GM19468 (cell line): Measurements from ENCODE around the gene SAMD11.

ENCODE experiments used
- ATAC-seq: cut with Tn5 transposase; IDR thresholded peaks from one replicate; pipeline ENCODE4 v1.9.1; 2021; ENCODE audit warnings: mild to moderate bottlenecking, moderate library complexity, moderate number of reproducible peaks; ENCODE audit not compliant: unreplicated experiment; ENCODE audit errors: extremely low read depth

Gene SAMD11

GRCh38 chr1:916173-917075, 7.3 kb upstream of the SAMD11 start:
- ATAC-seq, result no peak

DNA sequence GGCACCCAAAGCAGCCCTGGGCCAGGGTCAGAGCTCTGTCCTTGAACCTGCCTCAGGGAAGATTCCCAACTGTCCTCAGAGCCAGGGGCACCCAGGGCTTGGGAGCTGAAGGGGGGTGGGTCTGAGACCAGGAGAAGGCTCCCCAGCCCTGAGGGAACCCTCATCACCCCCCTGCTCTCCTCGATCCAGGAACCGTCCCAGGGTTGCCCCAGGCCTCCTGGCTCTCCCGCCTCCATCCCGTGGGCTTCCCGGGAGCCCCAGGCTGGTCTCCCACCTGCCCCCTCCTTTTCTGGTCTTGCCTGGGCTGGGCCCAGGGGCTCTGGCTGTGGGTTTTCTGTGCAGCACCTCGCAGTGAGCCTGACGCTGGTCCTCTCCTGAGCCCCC, 6.7 kb upstream of the SAMD11 start:
- no peak for ATAC-seq

DNA sequence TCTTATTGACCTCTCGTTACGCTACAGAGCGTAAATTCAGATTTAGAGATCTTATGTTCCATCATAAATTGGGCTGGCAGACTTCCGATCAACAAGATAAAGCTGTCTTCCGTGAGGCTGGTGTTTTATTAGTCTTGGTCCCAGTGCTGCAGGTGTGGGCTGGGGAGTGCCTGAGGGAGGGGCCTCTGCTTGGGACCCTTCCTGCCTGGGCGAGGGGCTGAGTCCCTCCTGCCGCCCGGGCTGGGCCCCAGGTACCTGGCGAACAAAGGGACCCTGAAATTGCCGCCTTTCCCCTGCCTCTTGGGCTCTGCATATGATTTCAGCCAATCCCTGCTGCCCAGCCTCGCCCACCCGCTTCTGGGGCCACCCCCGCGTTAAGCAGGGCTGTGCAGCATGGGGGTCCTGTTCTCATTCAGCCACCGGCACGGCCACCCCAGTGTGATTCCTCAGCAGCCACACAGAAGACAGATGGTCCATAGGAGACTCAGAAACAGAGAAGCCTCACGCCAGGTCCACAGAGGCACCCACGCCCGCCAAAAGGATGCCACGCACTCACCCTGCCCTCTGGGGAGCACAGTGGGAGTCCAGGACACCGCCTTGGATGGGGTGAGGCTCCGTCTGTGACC, 6.1 kb upstream of the SAMD11 start:
- ATAC-seq, result no peak

DNA sequence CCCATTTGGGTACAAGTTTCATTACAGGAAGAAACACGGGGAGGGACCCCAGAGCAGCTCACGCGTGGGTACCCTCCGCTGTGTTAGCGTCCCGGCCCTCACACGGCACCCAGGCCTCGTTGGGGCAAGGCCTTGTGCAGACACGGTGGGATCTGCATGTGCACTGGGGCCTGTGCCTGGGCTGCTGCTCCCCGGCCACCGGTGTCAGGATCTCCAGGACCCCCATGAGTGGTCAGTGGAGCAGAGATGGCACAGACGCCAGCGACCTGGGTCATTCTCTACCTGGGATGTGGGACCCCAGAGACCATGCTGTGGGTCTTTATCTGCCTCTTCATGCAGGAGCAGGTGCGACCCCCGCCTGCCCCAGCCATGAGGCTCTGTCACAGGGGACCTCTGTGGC, 5.4 kb upstream of the SAMD11 start:
- ATAC-seq, result no peak

DNA sequence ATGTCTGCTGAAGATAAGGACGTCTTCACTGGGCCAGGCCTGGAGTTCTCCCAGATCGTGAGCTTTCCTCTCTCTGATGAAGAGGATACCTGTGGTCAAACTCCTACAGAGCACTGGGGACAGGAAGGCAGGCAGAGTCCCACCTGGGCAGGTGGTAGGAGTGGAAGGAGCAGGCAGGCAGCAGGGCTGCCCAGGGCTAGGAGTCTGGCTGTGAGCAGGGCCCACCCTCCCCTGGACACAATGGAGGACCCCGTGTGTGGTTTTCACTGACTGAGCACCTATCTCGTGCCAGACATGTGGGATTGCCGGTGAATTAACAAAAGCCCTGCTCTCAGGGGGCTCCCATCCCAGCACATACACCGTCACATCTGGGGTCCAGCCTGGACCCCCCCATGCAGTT, 4.9 kb upstream of the SAMD11 start:
- ATAC-seq, result no peak

GRCh38 chr1:919271-919872, 4.4 kb upstream of the SAMD11 start:
- ATAC-seq, result no peak

GRCh38 chr1:920010-920409, 3.7 kb upstream of the SAMD11 start:
- ATAC-seq, result no peak

DNA sequence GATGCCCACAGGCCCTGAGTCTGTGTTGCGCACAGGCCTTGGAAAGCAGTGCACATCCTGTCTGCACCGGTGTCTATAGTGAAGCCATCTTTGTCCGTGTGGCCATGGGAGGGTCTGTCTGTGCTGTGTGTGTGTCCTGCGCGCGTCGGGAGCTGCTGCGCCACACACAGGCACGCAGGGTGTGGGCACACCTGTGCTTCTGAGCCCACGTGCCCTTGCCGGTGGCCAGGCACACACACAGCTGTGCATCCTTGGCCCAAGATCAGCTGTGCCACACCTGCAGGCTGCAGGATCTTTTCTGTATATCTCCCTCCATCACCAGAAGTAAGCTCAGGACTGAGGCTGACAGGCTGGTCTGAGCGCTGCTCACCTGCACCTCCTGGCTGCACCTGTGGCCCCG, 3.2 kb upstream of the SAMD11 start:
- ATAC-seq, result no peak

GRCh38 chr1:921011-921837, 2.5 kb upstream of the SAMD11 start:
- no peak for ATAC-seq

- ATAC-seq, result no peak
Measured at GRCh38 chr1:923991-924655, 400 bp downstream of the SAMD11 start.

DNA sequence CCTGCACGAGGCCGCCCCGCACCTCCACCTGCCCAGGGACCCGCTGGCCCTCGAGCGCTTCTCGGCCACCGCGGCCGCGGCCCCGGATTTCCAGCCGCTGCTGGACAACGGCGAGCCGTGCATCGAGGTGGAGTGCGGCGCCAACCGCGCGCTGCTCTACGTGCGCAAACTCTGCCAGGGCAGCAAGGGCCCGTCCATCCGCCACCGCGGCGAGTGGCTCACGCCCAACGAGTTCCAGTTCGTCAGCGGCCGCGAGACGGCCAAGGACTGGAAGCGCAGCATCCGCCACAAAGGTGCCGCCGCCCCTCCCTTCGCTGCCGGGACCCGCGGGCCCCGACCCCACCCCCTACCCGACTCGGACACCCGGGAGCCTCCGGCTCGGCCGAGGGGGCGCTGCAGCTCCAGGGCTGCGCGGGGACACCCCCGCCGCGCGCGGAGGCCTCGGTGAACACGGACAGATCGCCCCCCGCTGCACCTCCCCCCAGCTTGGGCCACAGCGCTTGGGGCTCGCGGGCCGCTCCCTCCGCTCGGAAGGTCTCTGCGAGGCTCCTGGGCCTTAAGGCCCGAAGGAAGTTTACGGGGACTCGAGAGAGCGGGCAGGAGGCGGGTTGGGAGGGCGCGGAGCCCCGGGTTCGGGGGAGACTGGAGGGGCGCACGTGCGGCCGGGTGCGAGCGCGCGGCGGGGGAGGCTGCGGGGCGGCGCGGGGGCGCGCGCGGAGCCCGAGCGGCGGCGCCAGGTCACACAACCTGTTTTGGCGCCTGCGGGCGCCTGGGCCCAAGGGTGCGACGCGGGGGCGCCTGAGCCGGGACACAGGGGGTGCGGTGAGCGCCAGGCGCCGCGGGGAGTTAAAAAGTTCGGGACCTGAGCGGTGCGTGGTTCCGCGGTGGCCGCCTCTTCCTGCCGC, 1.2 kb downstream of the SAMD11 start:
- ATAC-seq, result no peak

GRCh38 chr1:925561-926421, 2.1 kb downstream of the SAMD11 start:
- ATAC-seq, result no peak

DNA sequence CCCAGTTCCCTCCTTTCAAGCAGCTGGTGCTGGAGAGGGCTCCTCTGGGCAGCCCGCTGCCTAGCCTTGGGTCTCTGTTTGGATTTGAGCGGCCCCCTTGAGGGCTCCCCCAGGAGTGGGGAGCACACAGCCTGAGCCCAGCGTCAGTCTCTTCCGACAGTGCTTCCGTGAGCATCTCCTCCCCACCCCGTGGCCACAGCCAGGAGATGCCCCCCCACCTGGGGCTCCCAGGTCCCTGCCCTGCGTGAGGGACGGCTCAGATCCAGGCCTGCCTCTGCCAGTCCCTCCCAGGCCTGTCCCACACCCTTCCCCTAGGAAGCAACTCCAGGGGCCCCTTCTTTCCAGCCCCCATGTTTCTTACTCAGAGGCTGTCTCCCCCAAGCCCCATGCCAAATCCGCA, 3.5 kb downstream of the SAMD11 start:
- no peak for ATAC-seq

DNA sequence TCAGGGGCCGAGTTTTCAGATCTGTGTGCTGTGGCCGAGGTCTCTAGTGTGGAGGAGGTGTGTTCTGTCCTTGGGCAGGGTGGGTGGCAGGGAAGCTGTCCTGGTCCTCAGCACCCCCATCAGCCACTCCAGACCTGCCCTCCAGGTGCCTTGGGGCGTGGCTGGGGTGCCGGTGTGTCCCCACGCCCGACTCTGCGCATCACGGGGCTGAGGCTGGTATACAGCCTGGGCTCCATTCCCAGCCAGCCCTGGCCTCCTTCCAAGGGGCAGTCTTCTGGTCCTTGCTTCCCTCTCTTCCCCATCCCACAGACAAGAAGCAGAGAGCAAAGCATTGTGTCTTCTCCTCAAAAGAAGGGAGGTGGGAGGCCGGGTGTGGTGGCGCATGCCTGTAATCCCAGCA, 4.0 kb downstream of the SAMD11 start:
- no peak for ATAC-seq

DNA sequence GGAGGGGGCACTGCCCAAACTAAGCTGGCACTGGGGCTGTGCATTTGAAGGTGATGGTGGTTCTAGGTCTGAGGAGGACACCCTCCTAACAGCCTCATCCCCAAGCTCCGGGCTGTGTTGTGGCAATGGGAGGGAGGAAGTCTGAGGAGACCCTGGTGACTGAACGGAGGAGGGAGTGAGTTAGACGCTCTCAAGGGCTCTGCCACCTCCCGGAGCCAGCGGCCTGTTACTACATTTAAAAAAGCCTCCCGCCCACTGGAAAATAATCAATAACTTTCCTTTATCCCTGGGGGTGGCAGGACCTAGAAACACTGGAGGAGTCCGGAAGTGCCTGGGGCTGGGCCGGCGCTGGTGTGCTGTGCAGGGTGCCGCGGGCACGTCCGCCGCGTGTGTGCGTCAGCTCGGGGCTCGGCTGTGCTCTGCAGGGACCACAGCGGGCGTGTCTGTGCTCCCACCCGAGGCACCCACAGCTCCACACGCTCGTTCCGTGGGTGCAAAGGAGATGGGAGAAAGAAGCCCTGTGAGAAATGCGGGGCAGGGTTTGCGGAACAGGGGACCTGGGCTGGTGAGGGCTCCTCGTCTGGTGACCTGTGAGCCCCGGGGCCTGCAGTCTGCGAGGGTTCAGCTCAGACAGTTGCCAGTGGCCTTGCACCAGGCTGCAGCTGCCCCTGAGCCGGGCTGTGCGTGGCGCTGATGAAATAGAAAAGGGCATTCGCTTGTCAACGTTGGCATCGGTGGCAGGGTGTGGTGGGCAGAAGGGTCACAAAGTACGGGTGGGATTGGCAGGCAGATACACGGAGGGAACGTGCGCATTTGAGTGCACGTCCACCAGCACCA, 5.3 kb downstream of the SAMD11 start:
- ATAC-seq, result no peak

GRCh38 chr1:929712-930632, 6.2 kb downstream of the SAMD11 start:
- ATAC-seq, result no peak
